BLaER1 (cell line): ENCODE results near the gene DQX1.
A peak's percentile ranks its signal among the peaks of the same experiment; 100 is the strongest.

Experiments
- H3K27ac ChIP-seq: shearing (Covaris generic); formaldehyde crosslinking; 2 replicates; pipeline ENCODE4 v1.8.1; 2022
- H3K27me3 ChIP-seq: shearing (Covaris generic); formaldehyde crosslinking; 2 replicates; pipeline ENCODE4 v1.8.1; 2022
- H3K36me3 ChIP-seq: shearing (Covaris generic); formaldehyde crosslinking; 2 replicates; pipeline ENCODE4 v1.8.1; 2022
- H3K4me1 ChIP-seq: shearing (Covaris generic); formaldehyde crosslinking; 2 replicates; pipeline ENCODE4 v1.8.1; 2022
- H3K4me2 ChIP-seq: shearing (Covaris generic); formaldehyde crosslinking; 2 replicates; pipeline ENCODE4 v1.8.1; 2022
- H3K4me3 ChIP-seq: shearing (Covaris generic); formaldehyde crosslinking; 2 replicates; pipeline ENCODE4 v1.8.1; 2022
- H3K9ac ChIP-seq: shearing (Covaris generic); formaldehyde crosslinking; 2 replicates; pipeline ENCODE4 v1.8.1; 2022
- H3K9me3 ChIP-seq: shearing (Covaris generic); formaldehyde crosslinking; 2 replicates; pipeline ENCODE4 v1.8.1; 2022
- H4K20me1 ChIP-seq: shearing (Covaris generic); formaldehyde crosslinking; 2 replicates; pipeline ENCODE4 v1.8.1; 2022
- Cebpa-rat ChIP-seq: shearing (Covaris generic); IDR thresholded peaks from 2 replicates; pipeline ENCODE4 v1.8.1; 2022

DQX1 gene

GRCh38 chr2:74554820-74555531 lies 28.9 kb upstream of the DQX1 start:
- Histone ChIP-seq H3K27ac (peak overlapping the region; percentile 80), H3K27me3 (peaks cover 18% of the 10 kb centered on the region), H3K4me1 (peaks cover 33% of the 10 kb centered on the region), H3K4me2 (peak overlapping the region; percentile 97), H3K9me3 (peaks cover 2% of the 10 kb centered on the region; the same call in 1 of the 2 replicates), H4K20me1 (peaks cover 31% of the 10 kb centered on the region), H3K4me3 (peak overlapping the region; percentile 92), H3K9ac (peak overlapping the region; percentile 82), H3K36me3 (peaks cover 20% of the 10 kb centered on the region)
- TF ChIP-seq Cebpa-rat = no peak

- peaks cover 26% of the 10 kb centered on the region for H3K27me3 ChIP-seq
- TF ChIP-seq Cebpa-rat = no peak
- H4K20me1 ChIP-seq = peaks cover 31% of the 10 kb centered on the region
These were observed 28.1 kb upstream of the DQX1 start, which contains the start of the genes DOK1 and LOXL3 for GRCh38 chr2:74553892-74554819. Gene DOK1, plus strand, starts transcription at chr2:74554720. Its CDS starts 35 bp downstream, at chr2:74554755. Gene LOXL3, minus strand, starts transcription at chr2:74553942. Its CDS starts 1,308 bp downstream, at chr2:74552634.

GRCh38 chr2:74552914-74553811 lies 27.1 kb upstream of the DQX1 start:
- TF ChIP-seq Cebpa-rat = no peak
- peaks cover 36% of the 10 kb centered on the region for H3K27me3 ChIP-seq
- peak overlapping the region; percentile 80; the same call in 1 of the 2 replicates for H3K27ac ChIP-seq
- H3K9me3 ChIP-seq = peaks cover 20% of the 10 kb centered on the region
- peaks cover 28% of the 10 kb centered on the region for H3K36me3 ChIP-seq
- H3K9ac ChIP-seq = peak overlapping the region; percentile 82
- H3K4me2 ChIP-seq = peak overlapping the region; percentile 97
- H3K4me3 ChIP-seq = peak overlapping the region; percentile 92
- peaks cover 31% of the 10 kb centered on the region for H4K20me1 ChIP-seq
- H3K4me1 ChIP-seq = peaks cover 33% of the 10 kb centered on the region

More at GRCh38 chr2:74553892-74554819, 28.1 kb upstream of the DQX1 start, which contains the start of the genes DOK1 and LOXL3:
- Histone ChIP-seq H3K36me3 (peaks cover 24% of the 10 kb centered on the region), H3K4me2 (peak within 1 kb of the TSS; percentile 97), H3K9me3 (peaks cover 10% of the 10 kb centered on the region), H3K4me1 (peaks cover 33% of the 10 kb centered on the region), H3K27ac (peak within 1 kb of the TSS; percentile 80), H3K9ac (peak within 1 kb of the TSS; percentile 82), H3K4me3 (peak within 1 kb of the TSS; percentile 92)

- no peak overlapping the region for H3K4me3 ChIP-seq
- H3K9ac ChIP-seq = no peak overlapping the region; the same call in 1 of the 2 replicates
- peak overlapping the region; percentile 97 for H3K4me2 ChIP-seq
These were observed 26.2 kb upstream of the DQX1 start for GRCh38 chr2:74551942-74552913.

GRCh38 chr2:74551530-74551929 lies 25.5 kb upstream of the DQX1 start:
- Histone ChIP-seq H3K36me3 (peaks cover 14% of the 10 kb centered on the region), H3K9ac (no peak overlapping the region), H4K20me1 (peaks cover 15% of the 10 kb centered on the region; the same call in 1 of the 2 replicates), H3K4me3 (no peak overlapping the region), H3K4me1 (peaks cover 33% of the 10 kb centered on the region), H3K4me2 (peak overlapping the region; percentile 97), H3K27ac (no peak overlapping the region), H3K27me3 (peaks cover 52% of the 10 kb centered on the region), H3K9me3 (peaks cover 20% of the 10 kb centered on the region)
- TF ChIP-seq Cebpa-rat = no peak

More at GRCh38 chr2:74551942-74552913, 26.2 kb upstream of the DQX1 start:
- H3K4me1 ChIP-seq = peaks cover 33% of the 10 kb centered on the region
- TF ChIP-seq Cebpa-rat = no peak
- H3K9me3 ChIP-seq = peaks cover 20% of the 10 kb centered on the region
- H3K27ac ChIP-seq = peak overlapping the region; percentile 80; the same call in 1 of the 2 replicates
- peaks cover 45% of the 10 kb centered on the region for H3K27me3 ChIP-seq
- H4K20me1 ChIP-seq = peaks cover 22% of the 10 kb centered on the region
- H3K36me3 ChIP-seq = peaks cover 21% of the 10 kb centered on the region

GRCh38 chr2:74550231-74550630 lies 24.2 kb upstream of the DQX1 start:
- Histone ChIP-seq H3K9me3 (peaks cover 20% of the 10 kb centered on the region), H3K27ac (no peak overlapping the region), H3K4me2 (no peak overlapping the region), H3K27me3 (peaks cover 65% of the 10 kb centered on the region), H4K20me1 (peaks cover 2% of the 10 kb centered on the region; the same call in 1 of the 2 replicates), H3K36me3 (peaks cover 8% of the 10 kb centered on the region; the same call in 1 of the 2 replicates), H3K4me3 (no peak overlapping the region), H3K4me1 (peaks cover 26% of the 10 kb centered on the region), H3K9ac (no peak overlapping the region)
- TF ChIP-seq Cebpa-rat = no peak

- Histone ChIP-seq H3K27ac (no peak overlapping the region), H3K9me3 (peaks cover 20% of the 10 kb centered on the region), H3K4me3 (peak overlapping the region; percentile 39; the same call in 1 of the 2 replicates), H3K4me1 (peaks cover 25% of the 10 kb centered on the region), H3K36me3 (peaks cover 8% of the 10 kb centered on the region; the same call in 1 of the 2 replicates), H3K27me3 (peaks cover 67% of the 10 kb centered on the region), H3K4me2 (no peak overlapping the region), H3K9ac (no peak overlapping the region), H4K20me1 (no peaks in the 10 kb centered on the region)
- TF ChIP-seq Cebpa-rat = no peak
These were observed 23.1 kb upstream of the DQX1 start for GRCh38 chr2:74548900-74549826.
